ENCODE data around the gene PNLIPRP2.

PNLIPRP2 gene

DNA sequence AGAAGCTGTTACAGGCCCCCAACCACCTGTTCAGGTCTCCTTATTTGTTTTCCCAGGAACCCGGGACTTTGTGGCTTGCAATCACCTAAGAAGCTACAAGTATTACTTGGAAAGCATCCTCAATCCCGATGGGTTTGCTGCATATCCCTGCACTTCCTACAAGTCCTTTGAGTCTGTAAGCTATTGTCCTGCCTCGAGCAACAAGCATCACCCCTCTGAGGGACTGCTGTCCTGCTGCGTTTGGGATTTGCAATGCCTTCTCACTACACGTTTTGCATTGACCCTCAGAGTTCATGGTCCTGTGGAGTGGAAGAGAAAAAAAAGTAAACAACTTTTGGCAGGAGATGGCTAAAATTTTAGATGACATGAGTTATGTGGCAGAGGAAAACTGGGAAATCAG, 20.8 kb upstream of the PNLIPRP2 start:
- no peak overlapping the region for H3K4me3 ChIP-seq (ENCODE audit: low read depth, low read length)
- no peaks in the 10 kb centered on the region for H3K9me3 ChIP-seq
- no peaks in the 10 kb centered on the region for H3K27me3 ChIP-seq
- no peak for DNase-seq
- TF ChIP-seq, protein P1, sequence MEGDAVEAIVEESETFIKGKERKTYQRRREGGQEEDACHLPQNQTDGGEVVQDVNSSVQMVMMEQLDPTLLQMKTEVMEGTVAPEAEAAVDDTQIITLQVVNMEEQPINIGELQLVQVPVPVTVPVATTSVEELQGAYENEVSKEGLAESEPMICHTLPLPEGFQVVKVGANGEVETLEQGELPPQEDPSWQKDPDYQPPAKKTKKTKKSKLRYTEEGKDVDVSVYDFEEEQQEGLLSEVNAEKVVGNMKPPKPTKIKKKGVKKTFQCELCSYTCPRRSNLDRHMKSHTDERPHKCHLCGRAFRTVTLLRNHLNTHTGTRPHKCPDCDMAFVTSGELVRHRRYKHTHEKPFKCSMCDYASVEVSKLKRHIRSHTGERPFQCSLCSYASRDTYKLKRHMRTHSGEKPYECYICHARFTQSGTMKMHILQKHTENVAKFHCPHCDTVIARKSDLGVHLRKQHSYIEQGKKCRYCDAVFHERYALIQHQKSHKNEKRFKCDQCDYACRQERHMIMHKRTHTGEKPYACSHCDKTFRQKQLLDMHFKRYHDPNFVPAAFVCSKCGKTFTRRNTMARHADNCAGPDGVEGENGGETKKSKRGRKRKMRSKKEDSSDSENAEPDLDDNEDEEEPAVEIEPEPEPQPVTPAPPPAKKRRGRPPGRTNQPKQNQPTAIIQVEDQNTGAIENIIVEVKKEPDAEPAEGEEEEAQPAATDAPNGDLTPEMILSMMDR (IDR thresholded peaks at IDR 0.05; ENCODE audit: low read depth, low read length) = no peak
- H3K4me1 ChIP-seq = no peaks in the 10 kb centered on the region
- no peaks in the 10 kb centered on the region for H3K36me3 ChIP-seq

DNA sequence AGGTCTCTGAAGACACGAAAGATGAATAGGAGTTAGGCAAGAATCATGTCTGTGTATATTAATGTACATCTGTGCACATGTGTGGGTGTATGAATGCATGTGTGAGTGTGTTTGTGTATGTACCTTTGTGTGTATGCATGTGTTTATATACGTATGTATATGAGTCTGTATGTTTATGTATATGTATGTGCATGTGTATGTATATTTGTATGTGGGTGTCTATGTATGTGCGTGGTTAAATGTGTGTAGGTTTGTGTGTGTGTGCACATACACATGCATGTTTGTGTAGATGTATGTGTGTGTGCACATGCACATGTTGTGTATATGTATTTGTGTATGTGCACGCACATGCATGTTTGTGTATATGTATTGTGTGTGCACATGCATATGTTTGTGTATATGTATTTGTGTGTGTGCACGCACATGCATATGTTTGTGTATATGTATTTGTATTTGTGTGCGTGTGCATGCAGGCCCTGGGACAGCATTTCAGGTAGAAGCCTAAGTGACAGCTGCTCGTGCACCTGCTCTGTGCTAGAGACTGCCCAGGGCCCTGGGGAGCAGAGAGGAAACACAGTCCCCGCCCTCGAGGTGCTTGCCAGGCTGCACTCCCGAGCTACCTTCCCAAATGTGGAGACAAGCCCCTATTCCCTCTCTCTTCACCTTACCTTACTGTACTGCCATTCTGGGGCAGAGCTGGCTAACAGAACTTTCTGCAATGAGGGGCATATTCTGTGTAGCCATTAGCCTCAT, 17.9 kb upstream of the PNLIPRP2 start:
- no peaks in the 10 kb centered on the region for H3K4me1 ChIP-seq
- H3K4me3 ChIP-seq (ENCODE audit: low read depth, low read length) = no peak overlapping the region
- H3K27me3 ChIP-seq = no peaks in the 10 kb centered on the region
- DNase-seq = no peak
- no peaks in the 10 kb centered on the region for H3K36me3 ChIP-seq
- TF ChIP-seq, protein P1 (IDR thresholded peaks at IDR 0.05; ENCODE audit: low read depth, low read length) = no peak
- no peaks in the 10 kb centered on the region for H3K9me3 ChIP-seq

DNA sequence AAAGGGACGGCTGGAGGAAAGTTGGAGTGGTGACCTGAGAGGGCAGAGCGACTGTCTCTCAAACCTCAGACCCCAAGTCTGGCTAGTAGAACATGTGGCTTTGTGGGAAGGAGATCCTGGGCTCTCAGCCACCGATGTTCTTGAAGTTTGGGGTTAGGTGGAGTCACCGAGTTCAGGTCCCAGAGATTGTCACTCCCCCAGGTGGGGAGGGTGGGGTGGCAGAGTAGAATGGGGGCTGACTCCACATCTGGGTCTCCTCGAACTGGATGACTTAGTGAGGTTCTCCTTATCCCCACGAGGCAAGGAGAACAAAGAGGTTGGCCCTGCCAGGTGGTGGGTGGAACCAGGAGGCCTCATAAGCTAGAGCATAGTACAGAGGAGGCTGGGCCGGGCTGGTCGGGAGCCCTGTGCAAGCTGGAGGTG, 14.7 kb upstream of the PNLIPRP2 start:
- Histone ChIP-seq H3K4me1 (no peaks in the 10 kb centered on the region), H3K4me3 (ENCODE audit: low read depth, low read length) (no peak overlapping the region), H3K9me3 (no peaks in the 10 kb centered on the region), H3K27me3 (no peaks in the 10 kb centered on the region), H3K36me3 (no peaks in the 10 kb centered on the region)
- DNase-seq = no peak
- TF ChIP-seq, protein P1 (IDR thresholded peaks at IDR 0.05; ENCODE audit: low read depth, low read length) = no peak

- TF ChIP-seq, protein P1 (IDR thresholded peaks at IDR 0.05; ENCODE audit: low read depth, low read length) = no peak
- Histone ChIP-seq H3K4me1 (no peaks in the 10 kb centered on the region), H3K27me3 (no peaks in the 10 kb centered on the region), H3K4me3 (ENCODE audit: low read depth, low read length) (no peak overlapping the region), H3K36me3 (no peaks in the 10 kb centered on the region), H3K9me3 (no peaks in the 10 kb centered on the region)
- DNase-seq = no peak
Observed at GRCh38 chr10:116607336-116607735, 13.4 kb upstream of the PNLIPRP2 start.

DNA sequence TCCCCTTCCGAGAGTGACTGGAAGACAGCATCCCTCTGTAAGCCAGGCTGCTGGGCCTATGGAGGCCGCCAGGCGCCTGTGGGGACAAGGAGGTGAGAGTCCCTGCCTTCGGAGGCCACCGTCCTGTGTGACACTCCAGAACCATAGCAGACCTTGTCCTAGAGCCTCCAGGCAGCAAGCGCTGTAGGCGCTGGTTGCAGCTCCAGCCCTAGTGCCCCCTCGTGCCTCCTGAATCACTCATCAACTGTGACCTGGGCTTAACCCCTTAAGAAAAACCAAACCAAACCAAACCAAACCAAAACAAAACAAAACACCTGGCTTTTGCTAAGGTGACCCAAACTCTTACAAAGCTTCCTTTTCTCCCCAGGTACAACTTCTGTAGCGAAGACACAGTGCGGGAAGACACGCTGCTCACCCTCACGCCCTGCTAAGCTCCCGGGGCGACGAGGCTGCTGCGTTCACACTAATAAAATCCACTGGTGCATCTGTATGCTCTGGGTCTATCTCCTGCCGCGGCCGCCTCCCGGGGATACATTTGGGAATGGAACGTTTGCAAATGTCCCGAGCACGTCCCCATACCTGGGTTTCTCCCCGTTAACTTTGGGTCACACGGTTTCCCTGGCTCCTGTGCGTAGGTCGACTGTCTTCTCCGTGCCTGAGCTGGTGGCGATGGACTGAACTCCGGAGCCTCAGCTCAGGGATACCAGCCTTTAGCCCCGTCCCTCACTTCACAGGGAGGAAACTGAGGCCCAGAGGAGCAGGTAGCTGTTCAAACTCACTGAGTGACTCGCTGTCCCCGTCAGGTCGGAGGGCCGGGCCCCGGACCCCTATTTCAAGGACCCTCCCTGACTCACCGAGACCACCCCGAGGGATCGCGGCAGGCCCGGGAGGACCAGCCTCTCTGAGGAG, 11.8 kb upstream of the PNLIPRP2 start:
- no peaks in the 10 kb centered on the region for H3K4me1 ChIP-seq
- no peaks in the 10 kb centered on the region for H3K36me3 ChIP-seq
- no peak overlapping the region for H3K4me3 ChIP-seq (ENCODE audit: low read depth, low read length)
- TF ChIP-seq, protein P1 (IDR thresholded peaks at IDR 0.05; ENCODE audit: low read depth, low read length) = no peak
- no peaks in the 10 kb centered on the region for H3K27me3 ChIP-seq
- H3K9me3 ChIP-seq = no peaks in the 10 kb centered on the region
- DNase-seq = no peak
